ENCODE measurements around the gene CDC20.

The CDC20 gene

DNA sequence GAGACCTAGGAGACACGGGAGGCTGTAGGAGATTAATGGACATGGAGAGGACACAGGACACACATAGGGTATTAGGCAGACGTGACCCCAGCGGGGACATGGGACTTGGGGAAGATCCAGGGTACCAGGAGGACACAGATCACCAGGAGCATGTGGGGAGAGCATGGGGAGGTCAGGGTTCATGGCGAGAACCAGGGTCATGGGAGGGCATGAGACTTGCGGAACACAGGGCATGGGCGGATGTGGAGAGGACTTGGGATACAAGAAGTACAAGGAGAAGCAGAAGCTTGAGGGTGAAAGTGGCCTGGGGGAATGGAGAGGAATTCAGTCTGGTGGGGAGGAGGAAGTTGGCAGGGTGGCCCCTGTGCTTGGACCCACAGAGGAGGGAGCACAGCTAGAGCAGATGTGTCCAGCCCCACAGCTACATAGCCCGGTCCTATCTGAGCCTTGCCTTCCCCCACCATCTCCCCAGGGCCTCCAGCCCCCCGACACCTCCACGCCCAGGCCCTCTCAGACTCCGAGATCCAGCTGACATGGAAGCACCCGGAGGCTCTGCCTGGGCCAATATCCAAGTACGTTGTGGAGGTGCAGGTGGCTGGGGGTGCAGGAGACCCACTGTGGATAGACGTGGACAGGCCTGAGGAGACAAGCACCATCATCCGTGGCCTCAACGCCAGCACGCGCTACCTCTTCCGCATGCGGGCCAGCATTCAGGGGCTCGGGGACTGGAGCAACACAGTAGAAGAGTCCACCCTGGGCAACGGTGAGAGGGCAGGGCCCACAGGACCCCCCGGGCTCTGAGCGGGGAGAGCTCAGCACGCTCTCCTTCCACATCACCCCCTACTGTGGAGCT lies 45.9 kb upstream of the CDC20 start:
- Histone ChIP-seq H4K20me1 (ENCODE audit: insufficient read depth, low read length) (no peaks in the 10 kb centered on the region), H3K9ac (ENCODE audit: low read length) (no peak overlapping the region), H3K36me3 (replicated peaks; ENCODE audit: low read depth, low read length) (no peaks in the 10 kb centered on the region), H3K4me2 (ENCODE audit: low read length) (no peak overlapping the region), H3K27ac (ENCODE audit: low read length) (no peak overlapping the region), H3K4me1 (ENCODE audit: low read length) (no peaks in the 10 kb centered on the region), H3K27me3 (ENCODE audit: low read depth, low read length) (no peaks in the 10 kb centered on the region), H3K79me2 (ENCODE audit: low read length) (no peaks in the 10 kb centered on the region), H2AFZ (ENCODE audit: low read depth, low read length) (no peak overlapping the region), H3K9me3 (ENCODE audit: insufficient read depth, low read length) (no peaks in the 10 kb centered on the region), H3K4me3 (ENCODE audit: low read length) (no peak overlapping the region)
- TF ChIP-seq, protein P1, sequence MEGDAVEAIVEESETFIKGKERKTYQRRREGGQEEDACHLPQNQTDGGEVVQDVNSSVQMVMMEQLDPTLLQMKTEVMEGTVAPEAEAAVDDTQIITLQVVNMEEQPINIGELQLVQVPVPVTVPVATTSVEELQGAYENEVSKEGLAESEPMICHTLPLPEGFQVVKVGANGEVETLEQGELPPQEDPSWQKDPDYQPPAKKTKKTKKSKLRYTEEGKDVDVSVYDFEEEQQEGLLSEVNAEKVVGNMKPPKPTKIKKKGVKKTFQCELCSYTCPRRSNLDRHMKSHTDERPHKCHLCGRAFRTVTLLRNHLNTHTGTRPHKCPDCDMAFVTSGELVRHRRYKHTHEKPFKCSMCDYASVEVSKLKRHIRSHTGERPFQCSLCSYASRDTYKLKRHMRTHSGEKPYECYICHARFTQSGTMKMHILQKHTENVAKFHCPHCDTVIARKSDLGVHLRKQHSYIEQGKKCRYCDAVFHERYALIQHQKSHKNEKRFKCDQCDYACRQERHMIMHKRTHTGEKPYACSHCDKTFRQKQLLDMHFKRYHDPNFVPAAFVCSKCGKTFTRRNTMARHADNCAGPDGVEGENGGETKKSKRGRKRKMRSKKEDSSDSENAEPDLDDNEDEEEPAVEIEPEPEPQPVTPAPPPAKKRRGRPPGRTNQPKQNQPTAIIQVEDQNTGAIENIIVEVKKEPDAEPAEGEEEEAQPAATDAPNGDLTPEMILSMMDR (IDR thresholded peaks at IDR 0.05; ENCODE audit: low read depth, low read length), result no peak
- TF ChIP-seq EZH2phosphoT487 (IDR thresholded peaks at IDR 0.05; ENCODE audit: low read depth), result no peak

DNA sequence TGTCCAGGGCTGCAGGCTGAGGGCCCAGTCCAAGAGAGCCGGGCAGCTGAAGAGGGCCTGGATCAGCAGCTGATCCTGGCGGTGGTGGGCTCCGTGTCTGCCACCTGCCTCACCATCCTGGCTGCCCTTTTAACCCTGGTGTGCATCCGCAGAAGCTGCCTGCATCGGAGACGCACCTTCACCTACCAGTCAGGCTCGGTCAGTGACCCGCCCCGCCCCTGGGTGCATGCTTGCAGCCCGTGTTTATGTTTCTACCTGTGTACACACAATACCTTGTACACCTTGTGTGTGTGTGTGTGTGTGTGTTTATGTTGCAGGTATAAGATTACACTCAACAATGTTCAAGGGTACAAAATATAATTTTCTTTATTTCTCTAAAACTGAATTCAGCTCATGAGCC lies 45.0 kb upstream of the CDC20 start:
- no peak overlapping the region for H2AFZ ChIP-seq (ENCODE audit: low read depth, low read length)
- no peaks in the 10 kb centered on the region for H3K4me1 ChIP-seq (ENCODE audit: low read length)
- no peaks in the 10 kb centered on the region for H3K27me3 ChIP-seq (ENCODE audit: low read depth, low read length)
- H4K20me1 ChIP-seq (ENCODE audit: insufficient read depth, low read length), result no peaks in the 10 kb centered on the region
- no peak overlapping the region for H3K4me3 ChIP-seq (ENCODE audit: low read length)
- H3K36me3 ChIP-seq (replicated peaks; ENCODE audit: low read depth, low read length), result no peaks in the 10 kb centered on the region
- H3K9ac ChIP-seq (ENCODE audit: low read length), result no peak overlapping the region
- no peaks in the 10 kb centered on the region for H3K79me2 ChIP-seq (ENCODE audit: low read length)
- H3K4me2 ChIP-seq (ENCODE audit: low read length), result no peak overlapping the region
- no peak for TF ChIP-seq EZH2phosphoT487 (IDR thresholded peaks at IDR 0.05; ENCODE audit: low read depth)
- TF ChIP-seq, protein P1 (IDR thresholded peaks at IDR 0.05; ENCODE audit: low read depth, low read length), result no peak
- no peaks in the 10 kb centered on the region for H3K9me3 ChIP-seq (ENCODE audit: insufficient read depth, low read length)
- H3K27ac ChIP-seq (ENCODE audit: low read length), result no peak overlapping the region

DNA sequence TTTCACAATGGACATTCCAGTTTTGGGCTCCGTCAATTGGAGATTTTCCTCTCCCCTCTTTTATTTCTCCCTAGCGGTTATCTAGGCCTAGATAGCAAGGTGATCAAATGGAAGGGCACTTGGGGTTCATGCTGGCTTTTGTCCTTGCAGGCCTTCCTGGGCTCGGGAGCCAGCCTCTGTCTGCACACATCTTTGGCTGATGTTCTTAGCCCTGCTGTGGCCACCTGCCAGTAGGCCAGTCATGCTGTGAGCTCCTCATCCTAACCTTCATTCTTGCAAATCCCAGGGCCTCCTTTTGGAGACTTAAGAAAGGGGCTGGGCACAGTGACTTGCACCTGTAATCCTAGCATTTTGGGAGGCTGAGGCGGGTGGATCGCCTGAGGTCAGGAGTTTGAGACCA lies 44.5 kb upstream of the CDC20 start:
- no peak for TF ChIP-seq EZH2phosphoT487 (IDR thresholded peaks at IDR 0.05; ENCODE audit: low read depth)
- TF ChIP-seq, protein P1 (IDR thresholded peaks at IDR 0.05; ENCODE audit: low read depth, low read length), result no peak

DNA sequence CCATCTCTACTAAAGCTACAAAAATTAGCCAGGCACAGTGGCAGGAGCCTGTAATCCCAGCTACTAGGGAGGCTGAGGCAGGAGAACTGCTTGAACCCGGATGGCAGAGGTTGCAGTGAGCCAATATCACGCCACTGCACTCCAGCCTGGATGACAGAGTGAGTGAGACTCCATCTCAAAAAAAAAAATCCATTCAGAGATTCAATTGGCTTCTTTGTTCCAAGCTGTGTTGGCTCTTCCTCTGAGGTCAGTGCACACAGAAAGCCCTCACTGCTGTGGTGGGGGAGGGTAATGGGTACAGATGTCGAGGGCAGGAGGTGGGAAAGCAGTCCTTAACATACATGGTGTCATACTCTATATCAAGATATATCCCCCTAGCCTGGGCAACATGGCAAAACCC lies 43.3 kb upstream of the CDC20 start:
- Histone ChIP-seq H3K27me3 (ENCODE audit: low read depth, low read length) (no peaks in the 10 kb centered on the region), H3K36me3 (replicated peaks; ENCODE audit: low read depth, low read length) (no peaks in the 10 kb centered on the region), H3K4me1 (ENCODE audit: low read length) (no peaks in the 10 kb centered on the region), H3K4me3 (ENCODE audit: low read length) (no peak overlapping the region), H4K20me1 (ENCODE audit: insufficient read depth, low read length) (no peaks in the 10 kb centered on the region), H3K79me2 (ENCODE audit: low read length) (no peaks in the 10 kb centered on the region), H3K9me3 (ENCODE audit: insufficient read depth, low read length) (no peaks in the 10 kb centered on the region), H3K27ac (ENCODE audit: low read length) (no peak overlapping the region), H3K4me2 (ENCODE audit: low read length) (no peak overlapping the region), H3K9ac (ENCODE audit: low read length) (no peak overlapping the region), H2AFZ (ENCODE audit: low read depth, low read length) (no peak overlapping the region)
- TF ChIP-seq, protein P1 (IDR thresholded peaks at IDR 0.05; ENCODE audit: low read depth, low read length), result no peak
- no peak for TF ChIP-seq EZH2phosphoT487 (IDR thresholded peaks at IDR 0.05; ENCODE audit: low read depth)

More for the DNA sequence above, 44.5 kb upstream of the CDC20 start:
- Histone ChIP-seq H2AFZ (ENCODE audit: low read depth, low read length) (no peak overlapping the region), H3K79me2 (ENCODE audit: low read length) (no peaks in the 10 kb centered on the region), H3K27me3 (ENCODE audit: low read depth, low read length) (no peaks in the 10 kb centered on the region), H3K36me3 (replicated peaks; ENCODE audit: low read depth, low read length) (no peaks in the 10 kb centered on the region), H3K27ac (ENCODE audit: low read length) (no peak overlapping the region), H3K4me1 (ENCODE audit: low read length) (no peaks in the 10 kb centered on the region), H4K20me1 (ENCODE audit: insufficient read depth, low read length) (no peaks in the 10 kb centered on the region), H3K9me3 (ENCODE audit: insufficient read depth, low read length) (no peaks in the 10 kb centered on the region), H3K9ac (ENCODE audit: low read length) (no peak overlapping the region), H3K4me2 (ENCODE audit: low read length) (no peak overlapping the region), H3K4me3 (ENCODE audit: low read length) (no peak overlapping the region)

Data from OCI-LY3 (cell line).